Measurements from ENCODE around the gene PRDM7. TPM values are rescaled to one million over a fixed set of nuclear protein-coding genes. Genes with fewer than 3 reads are reported as not detected.

The PRDM7 gene
- polyA plus RNA-seq, 1 donor from 2014 or later, result not detected

DNA sequence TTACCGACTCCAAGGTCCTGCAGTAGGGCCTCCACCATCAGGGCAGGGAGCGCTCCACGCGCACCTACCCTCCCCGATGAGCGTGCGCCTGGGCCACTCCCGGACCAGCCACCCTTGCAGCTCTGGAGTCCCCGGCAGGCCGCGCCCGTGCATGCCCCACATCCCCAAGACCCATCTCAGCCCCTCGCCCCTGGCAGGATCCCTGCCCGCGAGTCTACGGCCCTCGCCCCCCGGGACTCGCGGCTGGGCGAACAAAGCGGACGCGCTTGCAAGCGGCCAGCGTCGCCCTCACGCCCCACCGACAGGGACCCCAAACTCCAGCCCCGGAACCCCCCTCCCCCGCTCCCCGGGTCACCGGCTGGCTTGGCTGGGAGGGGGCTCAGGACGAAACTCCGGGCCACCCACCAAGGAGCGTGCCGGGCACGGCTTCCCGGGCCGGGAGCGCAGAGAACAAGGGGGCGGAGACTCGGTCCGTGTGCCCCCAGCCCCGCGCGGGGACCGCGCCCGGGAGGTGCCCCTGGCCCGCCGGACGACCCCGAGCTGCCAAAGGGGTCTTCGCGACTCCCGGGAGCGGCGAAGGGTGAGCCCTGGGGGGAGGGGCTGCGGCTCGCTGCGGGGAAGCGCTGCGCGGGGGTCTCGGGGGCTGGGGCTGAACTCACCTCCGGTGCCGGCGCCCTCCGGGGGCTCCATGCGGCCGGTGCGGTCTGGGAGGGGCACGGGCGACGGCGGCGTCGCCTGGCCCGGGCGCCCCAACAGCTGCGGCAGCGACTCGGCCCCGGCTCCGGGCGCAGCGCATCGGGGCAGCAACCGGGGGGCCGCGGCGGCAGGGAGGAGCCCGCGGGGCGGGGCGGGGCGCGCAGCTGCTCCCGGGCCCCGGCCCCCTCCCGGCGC, 58.2 kb downstream of the PRDM7 start, which contains the start of gene DBNDD1:
TSS of gene DBNDD1 (minus strand) at position 805 of the 891 bp plus-strand sequence. CDS start at position 690, 115 bp downstream.
- Histone ChIP-seq H3K36me3 (ENCODE audit: insufficient read depth, low read length) (no peaks in the 10 kb centered on the region), H3K9ac (ENCODE audit: low read length) (peak within 1 kb of the TSS; percentile 76), H3K9me2 (ENCODE audit: insufficient read depth, low read length) (no peaks in the 10 kb centered on the region), H3F3A (ENCODE audit: insufficient read depth, low read length, poor library complexity, severe bottlenecking) (no peaks in the 10 kb centered on the region), H3K9me3 (ENCODE audit: low read length) (no peaks in the 10 kb centered on the region), H4K20me1 (ENCODE audit: insufficient read depth) (no peaks in the 10 kb centered on the region), H3K27ac (ENCODE audit: low read length) (peak within 1 kb of the TSS; percentile 12), H3K4me2 (ENCODE audit: low read length) (peak within 1 kb of the TSS; percentile 91), H2AFZ (ENCODE audit: low read depth, low read length) (peak within 1 kb of the TSS; percentile 51), H3K79me2 (replicated peaks; ENCODE audit: insufficient read depth, low read length) (no peaks in the 10 kb centered on the region), H3K4me3 (ENCODE audit: low read length) (peak within 1 kb of the TSS; percentile 88), H3K27me3 (ENCODE audit: insufficient read depth, low read depth, low read length) (peaks cover 9% of the 10 kb centered on the region)
- TF ChIP-seq EZH2 (IDR thresholded peaks at IDR 0.05; ENCODE audit: borderline replicate concordance, insufficient read depth, low read length, poor library complexity, severe bottlenecking) (no peak), POLR2AphosphoS5 (IDR thresholded peaks at IDR 0.05) (no peak), MXI1 (conservative IDR thresholded peaks at IDR 0.05; ENCODE audit: poor library complexity, severe bottlenecking) (no peak), EP300 (conservative IDR thresholded peaks at IDR 0.05; ENCODE audit: poor library complexity, severe bottlenecking) (no peak), SMC3 (conservative IDR thresholded peaks at IDR 0.05; ENCODE audit: poor library complexity) (no peak), RAD21 (conservative IDR thresholded peaks at IDR 0.05) (no peak), TAF1 (IDR thresholded peaks at IDR 0.05; ENCODE audit: low read depth) (no peak)
- TF ChIP-seq, protein P1, sequence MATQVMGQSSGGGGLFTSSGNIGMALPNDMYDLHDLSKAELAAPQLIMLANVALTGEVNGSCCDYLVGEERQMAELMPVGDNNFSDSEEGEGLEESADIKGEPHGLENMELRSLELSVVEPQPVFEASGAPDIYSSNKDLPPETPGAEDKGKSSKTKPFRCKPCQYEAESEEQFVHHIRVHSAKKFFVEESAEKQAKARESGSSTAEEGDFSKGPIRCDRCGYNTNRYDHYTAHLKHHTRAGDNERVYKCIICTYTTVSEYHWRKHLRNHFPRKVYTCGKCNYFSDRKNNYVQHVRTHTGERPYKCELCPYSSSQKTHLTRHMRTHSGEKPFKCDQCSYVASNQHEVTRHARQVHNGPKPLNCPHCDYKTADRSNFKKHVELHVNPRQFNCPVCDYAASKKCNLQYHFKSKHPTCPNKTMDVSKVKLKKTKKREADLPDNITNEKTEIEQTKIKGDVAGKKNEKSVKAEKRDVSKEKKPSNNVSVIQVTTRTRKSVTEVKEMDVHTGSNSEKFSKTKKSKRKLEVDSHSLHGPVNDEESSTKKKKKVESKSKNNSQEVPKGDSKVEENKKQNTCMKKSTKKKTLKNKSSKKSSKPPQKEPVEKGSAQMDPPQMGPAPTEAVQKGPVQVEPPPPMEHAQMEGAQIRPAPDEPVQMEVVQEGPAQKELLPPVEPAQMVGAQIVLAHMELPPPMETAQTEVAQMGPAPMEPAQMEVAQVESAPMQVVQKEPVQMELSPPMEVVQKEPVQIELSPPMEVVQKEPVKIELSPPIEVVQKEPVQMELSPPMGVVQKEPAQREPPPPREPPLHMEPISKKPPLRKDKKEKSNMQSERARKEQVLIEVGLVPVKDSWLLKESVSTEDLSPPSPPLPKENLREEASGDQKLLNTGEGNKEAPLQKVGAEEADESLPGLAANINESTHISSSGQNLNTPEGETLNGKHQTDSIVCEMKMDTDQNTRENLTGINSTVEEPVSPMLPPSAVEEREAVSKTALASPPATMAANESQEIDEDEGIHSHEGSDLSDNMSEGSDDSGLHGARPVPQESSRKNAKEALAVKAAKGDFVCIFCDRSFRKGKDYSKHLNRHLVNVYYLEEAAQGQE (IDR thresholded peaks at IDR 0.05; ENCODE audit: borderline replicate concordance), result no peak
- TF ChIP-seq, protein P2, sequence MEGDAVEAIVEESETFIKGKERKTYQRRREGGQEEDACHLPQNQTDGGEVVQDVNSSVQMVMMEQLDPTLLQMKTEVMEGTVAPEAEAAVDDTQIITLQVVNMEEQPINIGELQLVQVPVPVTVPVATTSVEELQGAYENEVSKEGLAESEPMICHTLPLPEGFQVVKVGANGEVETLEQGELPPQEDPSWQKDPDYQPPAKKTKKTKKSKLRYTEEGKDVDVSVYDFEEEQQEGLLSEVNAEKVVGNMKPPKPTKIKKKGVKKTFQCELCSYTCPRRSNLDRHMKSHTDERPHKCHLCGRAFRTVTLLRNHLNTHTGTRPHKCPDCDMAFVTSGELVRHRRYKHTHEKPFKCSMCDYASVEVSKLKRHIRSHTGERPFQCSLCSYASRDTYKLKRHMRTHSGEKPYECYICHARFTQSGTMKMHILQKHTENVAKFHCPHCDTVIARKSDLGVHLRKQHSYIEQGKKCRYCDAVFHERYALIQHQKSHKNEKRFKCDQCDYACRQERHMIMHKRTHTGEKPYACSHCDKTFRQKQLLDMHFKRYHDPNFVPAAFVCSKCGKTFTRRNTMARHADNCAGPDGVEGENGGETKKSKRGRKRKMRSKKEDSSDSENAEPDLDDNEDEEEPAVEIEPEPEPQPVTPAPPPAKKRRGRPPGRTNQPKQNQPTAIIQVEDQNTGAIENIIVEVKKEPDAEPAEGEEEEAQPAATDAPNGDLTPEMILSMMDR (IDR thresholded peaks at IDR 0.05; ENCODE audit: poor library complexity, severe bottlenecking), result no peak

DNA sequence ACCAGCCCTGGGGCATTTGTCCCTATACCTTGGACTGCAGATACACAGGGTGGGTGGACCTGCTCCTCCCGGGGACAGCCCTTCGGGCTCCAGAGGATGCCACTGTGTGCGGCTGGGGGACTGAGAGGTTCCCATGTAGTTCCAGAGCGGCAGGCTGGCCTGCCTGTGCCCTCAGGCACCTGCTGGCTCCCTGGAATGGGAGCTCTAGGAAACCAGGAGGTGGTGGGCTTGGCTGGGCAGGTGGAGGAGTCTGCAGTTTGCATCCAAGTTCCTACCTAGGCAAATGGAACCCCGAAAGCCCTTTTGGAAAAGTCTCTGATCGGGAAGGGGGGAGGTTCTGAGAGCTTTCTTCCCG, 58.9 kb downstream of the PRDM7 start:
- Histone ChIP-seq H3F3A (ENCODE audit: insufficient read depth, low read length, poor library complexity, severe bottlenecking) (no peaks in the 10 kb centered on the region), H3K27me3 (ENCODE audit: insufficient read depth, low read depth, low read length) (peaks cover 9% of the 10 kb centered on the region), H4K20me1 (ENCODE audit: insufficient read depth) (no peaks in the 10 kb centered on the region), H3K4me2 (ENCODE audit: low read length) (peak overlapping the region; percentile 51), H3K36me3 (ENCODE audit: insufficient read depth, low read length) (no peaks in the 10 kb centered on the region), H3K9me2 (ENCODE audit: insufficient read depth, low read length) (no peaks in the 10 kb centered on the region), H3K79me2 (replicated peaks; ENCODE audit: insufficient read depth, low read length) (no peaks in the 10 kb centered on the region), H3K9me3 (ENCODE audit: low read length) (no peaks in the 10 kb centered on the region), H3K4me3 (ENCODE audit: low read length) (peak overlapping the region; percentile 88), H3K27ac (ENCODE audit: low read length) (peak overlapping the region; percentile 12), H2AFZ (ENCODE audit: low read depth, low read length) (no peak overlapping the region), H3K9ac (ENCODE audit: low read length) (peak overlapping the region; percentile 76)
- TF ChIP-seq SMC3 (conservative IDR thresholded peaks at IDR 0.05; ENCODE audit: poor library complexity) (no peak), EP300 (conservative IDR thresholded peaks at IDR 0.05; ENCODE audit: poor library complexity, severe bottlenecking) (no peak), POLR2AphosphoS5 (IDR thresholded peaks at IDR 0.05) (no peak), MXI1 (conservative IDR thresholded peaks at IDR 0.05; ENCODE audit: poor library complexity, severe bottlenecking) (no peak)
- TF ChIP-seq, protein P2 (IDR thresholded peaks at IDR 0.05; ENCODE audit: poor library complexity, severe bottlenecking), result no peak
- TF ChIP-seq, protein P1 (IDR thresholded peaks at IDR 0.05; ENCODE audit: borderline replicate concordance), result no peak

Measured in neural cell (in vitro differentiated cells).